NB4 (cell line): ENCODE measurements around the gene TYMP.

Source experiments
- MYC ChIP-seq: IDR thresholded peaks from 2 replicates; pipeline ENCODE4 v1.6.1; 2011; ENCODE audit warnings: low read depth, low read length
- POLR2A ChIP-seq: IDR thresholded peaks from 2 replicates; pipeline ENCODE4 v1.6.1; 2011; ENCODE audit warnings: mild to moderate bottlenecking; ENCODE audit not compliant: insufficient read length; ENCODE audit errors: extremely low read depth
- TF ChIP-seq, protein P1 (sequence below): IDR thresholded peaks from one replicate; pipeline ENCODE4 v1.5.1; 2012; ENCODE audit warnings: low read depth, low read length
- TF ChIP-seq, protein P2 (sequence below): IDR thresholded peaks from 2 replicates; pipeline ENCODE4 v1.6.1; 2011; ENCODE audit warnings: low read depth, low read length

DNA sequence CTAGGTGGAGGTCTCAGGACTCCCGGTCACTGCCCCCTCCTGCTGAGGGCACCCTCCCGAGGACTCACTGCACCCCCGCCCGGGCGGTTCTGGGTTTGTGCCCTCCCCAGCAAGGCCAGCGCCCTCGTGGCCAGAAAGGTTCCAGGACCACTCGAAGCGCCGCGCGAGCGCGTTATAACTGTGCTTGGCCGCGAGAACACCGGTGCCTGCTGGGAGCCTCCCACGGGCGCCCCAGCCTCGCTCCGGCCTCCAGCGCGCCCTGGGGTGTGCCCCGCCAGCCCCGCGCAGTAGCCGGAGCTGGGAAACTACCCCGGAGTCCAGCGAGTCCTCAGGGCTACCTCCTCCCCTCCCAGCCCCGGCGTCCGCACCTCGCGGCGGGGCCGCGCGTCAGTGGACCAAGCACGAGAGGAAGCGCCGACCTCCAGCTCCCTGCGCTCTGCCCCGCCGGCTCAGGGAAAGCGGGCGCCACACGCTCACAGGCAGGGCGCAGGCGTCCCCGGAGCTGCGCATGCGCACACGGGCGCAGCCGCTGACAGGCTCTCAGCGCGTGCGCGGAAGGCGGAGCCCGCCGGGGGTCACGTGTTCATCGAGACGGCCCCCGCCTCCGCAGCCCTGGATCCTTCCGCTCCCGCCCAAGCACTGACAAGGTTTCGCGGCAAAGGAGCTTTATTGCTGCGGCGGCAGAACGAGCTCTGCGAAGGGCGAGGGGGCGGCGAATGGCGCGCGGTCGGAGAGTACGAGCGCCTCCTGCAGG, 4.5 kb downstream of the TYMP start, which contains the start of gene SCO2:
- TF ChIP-seq, protein P1, sequence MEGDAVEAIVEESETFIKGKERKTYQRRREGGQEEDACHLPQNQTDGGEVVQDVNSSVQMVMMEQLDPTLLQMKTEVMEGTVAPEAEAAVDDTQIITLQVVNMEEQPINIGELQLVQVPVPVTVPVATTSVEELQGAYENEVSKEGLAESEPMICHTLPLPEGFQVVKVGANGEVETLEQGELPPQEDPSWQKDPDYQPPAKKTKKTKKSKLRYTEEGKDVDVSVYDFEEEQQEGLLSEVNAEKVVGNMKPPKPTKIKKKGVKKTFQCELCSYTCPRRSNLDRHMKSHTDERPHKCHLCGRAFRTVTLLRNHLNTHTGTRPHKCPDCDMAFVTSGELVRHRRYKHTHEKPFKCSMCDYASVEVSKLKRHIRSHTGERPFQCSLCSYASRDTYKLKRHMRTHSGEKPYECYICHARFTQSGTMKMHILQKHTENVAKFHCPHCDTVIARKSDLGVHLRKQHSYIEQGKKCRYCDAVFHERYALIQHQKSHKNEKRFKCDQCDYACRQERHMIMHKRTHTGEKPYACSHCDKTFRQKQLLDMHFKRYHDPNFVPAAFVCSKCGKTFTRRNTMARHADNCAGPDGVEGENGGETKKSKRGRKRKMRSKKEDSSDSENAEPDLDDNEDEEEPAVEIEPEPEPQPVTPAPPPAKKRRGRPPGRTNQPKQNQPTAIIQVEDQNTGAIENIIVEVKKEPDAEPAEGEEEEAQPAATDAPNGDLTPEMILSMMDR: peak; percentile 36
- peak; percentile 78 for TF ChIP-seq POLR2A
- TF ChIP-seq, protein P2, sequence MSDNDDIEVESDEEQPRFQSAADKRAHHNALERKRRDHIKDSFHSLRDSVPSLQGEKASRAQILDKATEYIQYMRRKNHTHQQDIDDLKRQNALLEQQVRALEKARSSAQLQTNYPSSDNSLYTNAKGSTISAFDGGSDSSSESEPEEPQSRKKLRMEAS: peak; percentile 98
- peak; percentile 58 for TF ChIP-seq MYC
